GM23338 (cell line): ENCODE data around the gene DLK1. TPM values are rescaled to one million over a fixed set of nuclear protein-coding genes. Genes with fewer than 3 reads are reported as not detected.

ENCODE experiments used
- ATAC-seq: fragments of 200-7000 bp; cut with Tn5 transposase; 3 replicates; pipeline ENCODE4 v1.9.1; 2020
- DNase-seq: peaks from one replicate; pipeline ENCODE4 v3.0.0-alpha.2; 2015; ENCODE audit warnings: low spot score
- H2AFZ ChIP-seq: fragments of 200-600 bp; sonication (generic); 2 replicates; pipeline ENCODE4 v1.8.0; 2016; ENCODE audit warnings: antibody characterized with exemption, mild to moderate bottlenecking, moderate library complexity
- H3F3A ChIP-seq: fragments of 200-600 bp; sonication (generic); replicated peaks from 2 replicates; pipeline ENCODE4 v1.8.0; 2017; ENCODE audit warnings: antibody characterized with exemption, mixed run types, low read depth
- H3K27ac ChIP-seq: fragments of 200-600 bp; sonication (generic); 2 replicates; pipeline ENCODE4 v1.6.1; 2016; ENCODE audit warnings: low read depth
- H3K27me3 ChIP-seq: fragments of 200-600 bp; sonication (generic); 2 replicates; pipeline ENCODE4 v1.8.0; 2016; ENCODE audit warnings: mild to moderate bottlenecking, mixed run types, moderate library complexity; ENCODE audit not compliant: insufficient read depth
- H3K36me3 ChIP-seq: fragments of 200-600 bp; sonication (generic); 2 replicates; pipeline ENCODE4 v1.8.0; 2016; ENCODE audit warnings: mild to moderate bottlenecking; ENCODE audit not compliant: insufficient read depth
- H3K4me1 ChIP-seq: fragments of 200-600 bp; sonication (generic); 2 replicates; pipeline ENCODE4 v1.8.0; 2016; ENCODE audit warnings: mild to moderate bottlenecking, moderate library complexity; ENCODE audit not compliant: insufficient read depth
- H3K4me2 ChIP-seq: fragments of 200-600 bp; sonication (generic); 2 replicates; pipeline ENCODE4 v1.7.1; 2017; ENCODE audit warnings: mixed run types
- H3K4me3 ChIP-seq: fragments of 200-600 bp; sonication (generic); 2 replicates; pipeline ENCODE4 v1.6.1; 2016; ENCODE audit warnings: mixed run types
- H3K79me2 ChIP-seq: fragments of 200-600 bp; sonication (generic); replicated peaks from 2 replicates; pipeline ENCODE4 v1.8.0; 2017; ENCODE audit warnings: mild to moderate bottlenecking; ENCODE audit not compliant: insufficient read depth
- H3K9me2 ChIP-seq: fragments of 200-600 bp; sonication (generic); 2 replicates; pipeline ENCODE4 v1.8.0; 2017; ENCODE audit not compliant: insufficient read depth
- H4K20me1 ChIP-seq: fragments of 200-600 bp; sonication (generic); replicated peaks from 2 replicates; pipeline ENCODE4 v1.8.0; 2017; ENCODE audit warnings: mild to moderate bottlenecking; ENCODE audit not compliant: insufficient read depth
- H3K27ac Mint-ChIP-seq: 2 replicates; pipeline ENCODE4 v1.8.0; 2020; ENCODE audit warnings: inconsistent platforms, mild to moderate bottlenecking, moderate library complexity, mixed read lengths
- H3K27me3 Mint-ChIP-seq: 3 replicates; pipeline ENCODE4 v1.8.0; 2022; ENCODE audit warnings: low read depth, mild to moderate bottlenecking, moderate library complexity, mixed read lengths, inconsistent platforms; ENCODE audit not compliant: insufficient read depth, poor library complexity
- H3K36me3 Mint-ChIP-seq: 3 replicates; pipeline ENCODE4 v1.8.0; 2021; ENCODE audit warnings: low read depth, mild to moderate bottlenecking, inconsistent platforms, moderate library complexity, mixed read lengths
- H3K4me1 Mint-ChIP-seq: 3 replicates; pipeline ENCODE4 v1.8.0; 2020; ENCODE audit warnings: mild to moderate bottlenecking, inconsistent platforms, mixed read lengths
- H3K4me3 Mint-ChIP-seq: 3 replicates; pipeline ENCODE4 v1.8.0; 2021; ENCODE audit warnings: moderate library complexity, mild to moderate bottlenecking, inconsistent platforms, mixed read lengths
- H3K9me3 Mint-ChIP-seq: 3 replicates; pipeline ENCODE4 v1.8.0; 2020; ENCODE audit warnings: moderate library complexity, mild to moderate bottlenecking, inconsistent platforms, mixed read lengths
- EZH2 ChIP-seq: fragments of 200-600 bp; sonication (generic); IDR thresholded peaks from one replicate; pipeline ENCODE4 v1.8.0; 2017; ENCODE audit warnings: antibody characterized with exemption, mild to moderate bottlenecking, low read depth; ENCODE audit not compliant: unreplicated experiment
- EZH2phosphoT487 ChIP-seq: fragments of 200-600 bp; sonication (generic); IDR thresholded peaks from one replicate; pipeline ENCODE4 v1.8.1; 2018; ENCODE audit warnings: antibody characterized with exemption; ENCODE audit not compliant: unreplicated experiment
- JUNB ChIP-seq: IDR thresholded peaks from one replicate; pipeline ENCODE4 v1.6.1; 2016; ENCODE audit warnings: antibody characterized with exemption; ENCODE audit not compliant: unreplicated experiment
- NANOG ChIP-seq: IDR thresholded peaks from 2 replicates; pipeline ENCODE4 v1.6.1; 2016; ENCODE audit warnings: antibody characterized with exemption, borderline replicate concordance
- POLR2AphosphoS5 ChIP-seq: IDR thresholded peaks from 2 replicates; pipeline ENCODE4 v1.6.1; 2016; ENCODE audit warnings: antibody characterized with exemption, low read depth
- STAT1 ChIP-seq: IDR thresholded peaks from one replicate; pipeline ENCODE4 v1.6.1; 2016; ENCODE audit warnings: antibody characterized with exemption; ENCODE audit not compliant: unreplicated experiment
- ZNF114 ChIP-seq: fragments of 250-450 bp; sonication (Bioruptor Pico); IDR thresholded peaks from 2 replicates; pipeline ENCODE4 v1.5.0; 2020; ENCODE audit warnings: mild to moderate bottlenecking, moderate library complexity
- ZNF331 ChIP-seq: fragments of 250-450 bp; sonication (Bioruptor Pico); IDR thresholded peaks from 2 replicates; pipeline ENCODE4 v1.5.0; 2020; ENCODE audit warnings: low read depth, mild to moderate bottlenecking, moderate library complexity
- polyA plus RNA-seq: library from polyadenylated mRNA; unstranded; fragments of >200 nt; fragmentation: Nextera tagmentation; extraction: Ambion mirVana; gene quantifications from 2 replicates; pipeline ENCODE4 v1.2.1, GENCODE V29; 2016
- total RNA-seq: library from RNA; depleted of rRNA; stranded (reverse); fragments of >200 nt; shearing (Covaris generic); gene quantifications from 2 replicates; pipeline ENCODE4 v1.2.3, GENCODE V29; 2014
- TF ChIP-seq, protein P1 (sequence below): IDR thresholded peaks from 2 replicates; pipeline ENCODE4 v1.6.1; 2016; ENCODE audit warnings: antibody characterized with exemption
- TF ChIP-seq, protein P2 (sequence below): IDR thresholded peaks from one replicate; pipeline ENCODE4 v1.6.1; 2018; ENCODE audit warnings: antibody characterized with exemption; ENCODE audit not compliant: unreplicated experiment
- TF ChIP-seq, protein P3 (sequence below): fragments of 250-450 bp; sonication (Bioruptor Pico); IDR thresholded peaks from 2 replicates; pipeline ENCODE4 v1.5.0; 2020; ENCODE audit warnings: mild to moderate bottlenecking, moderate library complexity

Gene DLK1
- total and polyA plus RNA-seq, 2 experiments from 2014 or later, result 1.1 to 1.2 TPM

DNA sequence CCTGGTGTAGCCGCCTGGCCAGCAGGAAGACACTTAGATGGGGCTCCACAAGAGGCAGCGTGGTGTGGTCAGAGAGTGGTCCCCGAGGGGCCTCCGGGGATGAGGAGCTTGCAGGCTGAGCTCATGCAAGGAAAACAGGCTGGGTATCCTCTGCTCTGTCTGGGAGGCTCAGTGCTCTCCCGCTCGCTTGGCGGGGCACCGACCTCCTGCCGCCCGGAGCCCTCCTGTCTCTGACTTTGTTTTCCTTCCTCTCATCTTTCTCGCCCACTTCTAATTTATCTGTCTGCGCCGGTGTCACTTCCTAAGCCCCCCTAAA is 31.3 kb upstream of the DLK1 start:
- H3K4me3 Mint-ChIP-seq, result no peak overlapping the region
- peaks cover 10% of the 10 kb centered on the region for H3K4me1 Mint-ChIP-seq
- no peak overlapping the region for H3K4me2 ChIP-seq
- H3K27me3 Mint-ChIP-seq, result peaks cover 16% of the 10 kb centered on the region
- no peak overlapping the region for H3K4me3 ChIP-seq
- H2AFZ ChIP-seq, result no peak overlapping the region
- no peaks in the 10 kb centered on the region for H3K4me1 ChIP-seq
- no peaks in the 10 kb centered on the region for H3K9me2 ChIP-seq
- H3K27me3 ChIP-seq, result no peaks in the 10 kb centered on the region
- TF ChIP-seq, protein P1, sequence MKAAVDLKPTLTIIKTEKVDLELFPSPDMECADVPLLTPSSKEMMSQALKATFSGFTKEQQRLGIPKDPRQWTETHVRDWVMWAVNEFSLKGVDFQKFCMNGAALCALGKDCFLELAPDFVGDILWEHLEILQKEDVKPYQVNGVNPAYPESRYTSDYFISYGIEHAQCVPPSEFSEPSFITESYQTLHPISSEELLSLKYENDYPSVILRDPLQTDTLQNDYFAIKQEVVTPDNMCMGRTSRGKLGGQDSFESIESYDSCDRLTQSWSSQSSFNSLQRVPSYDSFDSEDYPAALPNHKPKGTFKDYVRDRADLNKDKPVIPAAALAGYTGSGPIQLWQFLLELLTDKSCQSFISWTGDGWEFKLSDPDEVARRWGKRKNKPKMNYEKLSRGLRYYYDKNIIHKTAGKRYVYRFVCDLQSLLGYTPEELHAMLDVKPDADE, result no peak
- TF ChIP-seq, protein P2, sequence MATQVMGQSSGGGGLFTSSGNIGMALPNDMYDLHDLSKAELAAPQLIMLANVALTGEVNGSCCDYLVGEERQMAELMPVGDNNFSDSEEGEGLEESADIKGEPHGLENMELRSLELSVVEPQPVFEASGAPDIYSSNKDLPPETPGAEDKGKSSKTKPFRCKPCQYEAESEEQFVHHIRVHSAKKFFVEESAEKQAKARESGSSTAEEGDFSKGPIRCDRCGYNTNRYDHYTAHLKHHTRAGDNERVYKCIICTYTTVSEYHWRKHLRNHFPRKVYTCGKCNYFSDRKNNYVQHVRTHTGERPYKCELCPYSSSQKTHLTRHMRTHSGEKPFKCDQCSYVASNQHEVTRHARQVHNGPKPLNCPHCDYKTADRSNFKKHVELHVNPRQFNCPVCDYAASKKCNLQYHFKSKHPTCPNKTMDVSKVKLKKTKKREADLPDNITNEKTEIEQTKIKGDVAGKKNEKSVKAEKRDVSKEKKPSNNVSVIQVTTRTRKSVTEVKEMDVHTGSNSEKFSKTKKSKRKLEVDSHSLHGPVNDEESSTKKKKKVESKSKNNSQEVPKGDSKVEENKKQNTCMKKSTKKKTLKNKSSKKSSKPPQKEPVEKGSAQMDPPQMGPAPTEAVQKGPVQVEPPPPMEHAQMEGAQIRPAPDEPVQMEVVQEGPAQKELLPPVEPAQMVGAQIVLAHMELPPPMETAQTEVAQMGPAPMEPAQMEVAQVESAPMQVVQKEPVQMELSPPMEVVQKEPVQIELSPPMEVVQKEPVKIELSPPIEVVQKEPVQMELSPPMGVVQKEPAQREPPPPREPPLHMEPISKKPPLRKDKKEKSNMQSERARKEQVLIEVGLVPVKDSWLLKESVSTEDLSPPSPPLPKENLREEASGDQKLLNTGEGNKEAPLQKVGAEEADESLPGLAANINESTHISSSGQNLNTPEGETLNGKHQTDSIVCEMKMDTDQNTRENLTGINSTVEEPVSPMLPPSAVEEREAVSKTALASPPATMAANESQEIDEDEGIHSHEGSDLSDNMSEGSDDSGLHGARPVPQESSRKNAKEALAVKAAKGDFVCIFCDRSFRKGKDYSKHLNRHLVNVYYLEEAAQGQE, result no peak
- no peak for TF ChIP-seq ZNF114 (CRISPR knock-in tag)
- TF ChIP-seq POLR2AphosphoS5, result no peak
- no peak for TF ChIP-seq ZNF331 (CRISPR knock-in tag)
- no peak for TF ChIP-seq JUNB
- TF ChIP-seq, protein P3, sequence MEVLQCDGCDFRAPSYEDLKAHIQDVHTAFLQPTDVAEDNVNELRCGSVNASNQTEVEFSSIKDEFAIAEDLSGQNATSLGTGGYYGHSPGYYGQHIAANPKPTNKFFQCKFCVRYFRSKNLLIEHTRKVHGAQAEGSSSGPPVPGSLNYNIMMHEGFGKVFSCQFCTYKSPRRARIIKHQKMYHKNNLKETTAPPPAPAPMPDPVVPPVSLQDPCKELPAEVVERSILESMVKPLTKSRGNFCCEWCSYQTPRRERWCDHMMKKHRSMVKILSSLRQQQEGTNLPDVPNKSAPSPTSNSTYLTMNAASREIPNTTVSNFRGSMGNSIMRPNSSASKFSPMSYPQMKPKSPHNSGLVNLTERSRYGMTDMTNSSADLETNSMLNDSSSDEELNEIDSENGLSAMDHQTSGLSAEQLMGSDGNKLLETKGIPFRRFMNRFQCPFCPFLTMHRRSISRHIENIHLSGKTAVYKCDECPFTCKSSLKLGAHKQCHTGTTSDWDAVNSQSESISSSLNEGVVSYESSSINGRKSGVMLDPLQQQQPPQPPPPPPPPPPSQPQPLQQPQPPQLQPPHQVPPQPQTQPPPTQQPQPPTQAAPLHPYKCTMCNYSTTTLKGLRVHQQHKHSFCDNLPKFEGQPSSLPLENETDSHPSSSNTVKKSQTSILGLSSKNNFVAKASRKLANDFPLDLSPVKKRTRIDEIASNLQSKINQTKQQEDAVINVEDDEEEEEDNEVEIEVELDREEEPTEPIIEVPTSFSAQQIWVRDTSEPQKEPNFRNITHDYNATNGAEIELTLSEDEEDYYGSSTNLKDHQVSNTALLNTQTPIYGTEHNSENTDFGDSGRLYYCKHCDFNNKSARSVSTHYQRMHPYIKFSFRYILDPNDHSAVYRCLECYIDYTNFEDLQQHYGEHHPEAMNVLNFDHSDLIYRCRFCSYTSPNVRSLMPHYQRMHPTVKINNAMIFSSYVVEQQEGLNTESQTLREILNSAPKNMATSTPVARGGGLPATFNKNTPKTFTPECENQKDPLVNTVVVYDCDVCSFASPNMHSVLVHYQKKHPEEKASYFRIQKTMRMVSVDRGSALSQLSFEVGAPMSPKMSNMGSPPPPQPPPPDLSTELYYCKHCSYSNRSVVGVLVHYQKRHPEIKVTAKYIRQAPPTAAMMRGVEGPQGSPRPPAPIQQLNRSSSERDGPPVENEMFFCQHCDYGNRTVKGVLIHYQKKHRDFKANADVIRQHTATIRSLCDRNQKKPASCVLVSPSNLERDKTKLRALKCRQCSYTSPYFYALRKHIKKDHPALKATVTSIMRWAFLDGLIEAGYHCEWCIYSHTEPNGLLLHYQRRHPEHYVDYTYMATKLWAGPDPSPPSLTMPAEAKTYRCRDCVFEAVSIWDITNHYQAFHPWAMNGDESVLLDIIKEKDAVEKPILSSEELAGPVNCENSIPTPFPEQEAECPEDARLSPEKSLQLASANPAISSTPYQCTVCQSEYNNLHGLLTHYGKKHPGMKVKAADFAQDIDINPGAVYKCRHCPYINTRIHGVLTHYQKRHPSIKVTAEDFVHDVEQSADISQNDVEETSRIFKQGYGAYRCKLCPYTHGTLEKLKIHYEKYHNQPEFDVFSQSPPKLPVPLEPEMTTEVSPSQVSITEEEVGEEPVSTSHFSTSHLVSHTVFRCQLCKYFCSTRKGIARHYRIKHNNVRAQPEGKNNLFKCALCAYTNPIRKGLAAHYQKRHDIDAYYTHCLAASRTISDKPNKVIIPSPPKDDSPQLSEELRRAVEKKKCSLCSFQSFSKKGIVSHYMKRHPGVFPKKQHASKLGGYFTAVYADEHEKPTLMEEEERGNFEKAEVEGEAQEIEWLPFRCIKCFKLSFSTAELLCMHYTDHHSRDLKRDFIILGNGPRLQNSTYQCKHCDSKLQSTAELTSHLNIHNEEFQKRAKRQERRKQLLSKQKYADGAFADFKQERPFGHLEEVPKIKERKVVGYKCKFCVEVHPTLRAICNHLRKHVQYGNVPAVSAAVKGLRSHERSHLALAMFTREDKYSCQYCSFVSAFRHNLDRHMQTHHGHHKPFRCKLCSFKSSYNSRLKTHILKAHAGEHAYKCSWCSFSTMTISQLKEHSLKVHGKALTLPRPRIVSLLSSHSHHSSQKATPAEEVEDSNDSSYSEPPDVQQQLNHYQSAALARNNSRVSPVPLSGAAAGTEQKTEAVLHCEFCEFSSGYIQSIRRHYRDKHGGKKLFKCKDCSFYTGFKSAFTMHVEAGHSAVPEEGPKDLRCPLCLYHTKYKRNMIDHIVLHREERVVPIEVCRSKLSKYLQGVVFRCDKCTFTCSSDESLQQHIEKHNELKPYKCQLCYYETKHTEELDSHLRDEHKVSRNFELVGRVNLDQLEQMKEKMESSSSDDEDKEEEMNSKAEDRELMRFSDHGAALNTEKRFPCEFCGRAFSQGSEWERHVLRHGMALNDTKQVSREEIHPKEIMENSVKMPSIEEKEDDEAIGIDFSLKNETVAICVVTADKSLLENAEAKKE (CRISPR knock-in tag), result no peak
- TF ChIP-seq STAT1, result no peak
- TF ChIP-seq EZH2, result no peak
- no peak for TF ChIP-seq NANOG
- TF ChIP-seq EZH2phosphoT487, result no peak
- no peaks in the 10 kb centered on the region for H3K9me3 Mint-ChIP-seq
- no peaks in the 10 kb centered on the region for H3K36me3 ChIP-seq
- no peak for ATAC-seq
- no peak overlapping the region for H3K27ac Mint-ChIP-seq
- H3K27ac ChIP-seq, result no peak overlapping the region
- no peaks in the 10 kb centered on the region for H4K20me1 ChIP-seq
- no peaks in the 10 kb centered on the region for H3F3A ChIP-seq
- H3K79me2 ChIP-seq, result no peaks in the 10 kb centered on the region
- no peaks in the 10 kb centered on the region for H3K36me3 Mint-ChIP-seq
- DNase-seq, result no peak
